Measurements from ENCODE around the gene TATDN3. TPM values are rescaled to one million over a fixed set of nuclear protein-coding genes. Genes with fewer than 3 reads are reported as not detected.
A peak's percentile ranks its signal among the peaks of the same experiment; 100 is the strongest.

The TATDN3 gene
- total and polyA plus RNA-seq, 12 donors = 12.9 to 38.8 (median 24.2) TPM

- TF ChIP-seq CTCF (IDR thresholded peaks at IDR 0.05) = peak; percentile 39 to 69 (median 64)
- peaks cover 0 to 72% (median 24%) of the 10 kb centered on the region in 9 donors for H3K36me3 ChIP-seq
- H3K9me3 ChIP-seq = no peaks in the 10 kb centered on the region
- DNase-seq = no peak
- peak in 3 of 8 donors; percentile 53 to 59 (median 57) for ATAC-seq
- WGBS, 2 donors = 92 to 95% methylated on average over 3 of the region's 3 CpGs
- no peak overlapping the region for H3K4me3 ChIP-seq
- peaks cover 0 to 17% (median 0%) of the 10 kb centered on the region in 9 donors for H3K4me1 ChIP-seq
- no peaks in the 10 kb centered on the region for H3K27me3 ChIP-seq
- intact Hi-C loops (cut with DNase I) = loop anchor here in 9 of 10 donors (1.0 to 10.0 kb wide), 7 partner anchors 35 to 308 kb away; no protein-coding TSS in a partner anchor
- peak overlapping the region in 1 of 10 donors; percentile 28 for H3K27ac ChIP-seq
Measured at GRCh38 chr1:212782422-212783154, 9.1 kb upstream of the TATDN3 start.

GRCh38 chr1:212783976-212784375 is 7.7 kb upstream of the TATDN3 start:
- no peak for TF ChIP-seq CTCF (IDR thresholded peaks at IDR 0.05)
- DNase-seq (no peak), ATAC-seq (no peak)
- no peaks in the 10 kb centered on the region for H3K27me3 ChIP-seq
- 75 to 81% methylated on average over 1 of the region's 1 CpG for WGBS, 2 donors
- H3K9me3 ChIP-seq = no peaks in the 10 kb centered on the region
- H3K36me3 ChIP-seq = peaks cover 0 to 72% (median 24%) of the 10 kb centered on the region in 9 donors
- no peak overlapping the region for H3K4me3 ChIP-seq
- peaks cover 0 to 22% (median 2%) of the 10 kb centered on the region in 9 donors for H3K4me1 ChIP-seq
- intact Hi-C loops (cut with DNase I) = loop anchor here in 9 of 10 donors (2.0 to 10.0 kb wide), 6 partner anchors 37 to 309 kb away; no protein-coding TSS in a partner anchor
- no peak overlapping the region for H3K27ac ChIP-seq

GRCh38 chr1:212785871-212786270 is 5.8 kb upstream of the TATDN3 start:
- Histone ChIP-seq H3K27ac (no peak overlapping the region), H3K9me3 (no peaks in the 10 kb centered on the region), H3K4me1 (peaks cover 0 to 41% (median 19%) of the 10 kb centered on the region in 9 donors), H3K4me3 (no peak overlapping the region), H3K27me3 (no peaks in the 10 kb centered on the region), H3K36me3 (peaks cover 0 to 66% (median 21%) of the 10 kb centered on the region in 9 donors)
- TF ChIP-seq CTCF (IDR thresholded peaks at IDR 0.05) = no peak
- 95 to 98% methylated on average over 1 of the region's 1 CpG for WGBS, 2 donors
- ATAC-seq (no peak), DNase-seq (no peak)
- intact Hi-C loops (cut with DNase I) = loop anchor here in 7 of 10 donors (10.0 kb wide), 2 partner anchors 121 to 311 kb away; no protein-coding TSS in a partner anchor

- Histone ChIP-seq H3K27ac (peak overlapping the region; percentile 71 to 99 (median 95)), H3K36me3 (peaks cover 0 to 26% (median 8%) of the 10 kb centered on the region in 9 donors), H3K4me3 (peak overlapping the region; percentile 72 to 99 (median 85)), H3K27me3 (no peaks in the 10 kb centered on the region), H3K9me3 (no peaks in the 10 kb centered on the region), H3K4me1 (peaks cover 0 to 61% (median 30%) of the 10 kb centered on the region in 9 donors)
- no peak for TF ChIP-seq CTCF (IDR thresholded peaks at IDR 0.05)
- WGBS, 2 donors = 0% methylated on average over 22 of the region's 22 CpGs
- no peak for DNase-seq
- peak; percentile 54 to 74 (median 67) for ATAC-seq
- intact Hi-C loops (cut with DNase I) = loop anchor here in 1 of 10 donors (5.0 kb wide), 1 partner anchor 66 kb away; the partner anchor contains the start of gene FLVCR1
Measured at GRCh38 chr1:212791261-212791675, 426 bp upstream of the TATDN3 start.
